Epithelial cell of proximal tubule (primary cell): Measurements from ENCODE around the gene ATRN. TPM values are rescaled to one million over a fixed set of nuclear protein-coding genes. Genes with fewer than 3 reads are reported as not detected.

Source experiments
- DNase-seq: peaks from one replicate; pipeline ENCODE4 v3.0.0-alpha.2; 2011; ENCODE audit warnings: low read depth
- H3K4me3 ChIP-seq: 2 replicates; pipeline ENCODE4 v1.5.1; 2011; ENCODE audit warnings: low read depth, mild to moderate bottlenecking, low read length
- CTCF ChIP-seq: conservative IDR thresholded peaks from 2 replicates; pipeline ENCODE4 v1.5.1; 2012; ENCODE audit warnings: low read depth, mild to moderate bottlenecking, low read length
- total RNA-seq: library from RNA; depleted of rRNA; stranded (reverse); fragments of >200 nt; gene quantifications from 2 replicates; pipeline ENCODE4 v1.2.3, GENCODE V29; 2015

Gene ATRN
- total RNA-seq, 1 donor from 2014 or later = 15.4 TPM

GRCh38 chr20:3553663-3554062 is 82.8 kb downstream of the ATRN start:
- H3K4me3 ChIP-seq = no peak overlapping the region
- no peak for TF ChIP-seq CTCF
- no peak for DNase-seq

- no peak overlapping the region for H3K4me3 ChIP-seq
- no peak for DNase-seq
- TF ChIP-seq CTCF = no peak
These were observed 86.5 kb downstream of the ATRN start for GRCh38 chr20:3557237-3557785.

GRCh38 chr20:3559231-3559630 is 88.4 kb downstream of the ATRN start:
- no peak for TF ChIP-seq CTCF
- no peak overlapping the region for H3K4me3 ChIP-seq
- no peak for DNase-seq

- no peak overlapping the region for H3K4me3 ChIP-seq
- DNase-seq = no peak
- no peak for TF ChIP-seq CTCF
These were observed 88.8 kb downstream of the ATRN start for GRCh38 chr20:3559637-3560036.

- no peak overlapping the region for H3K4me3 ChIP-seq
- TF ChIP-seq CTCF = no peak
- no peak for DNase-seq
These were observed 89.3 kb downstream of the ATRN start for GRCh38 chr20:3560162-3560561.

- TF ChIP-seq CTCF = no peak
- no peak for DNase-seq
- H3K4me3 ChIP-seq = no peak overlapping the region
These were observed 89.8 kb downstream of the ATRN start for GRCh38 chr20:3560578-3560977.

- DNase-seq = no peak
- no peak overlapping the region for H3K4me3 ChIP-seq
- TF ChIP-seq CTCF = no peak
These were observed 92.3 kb downstream of the ATRN start for GRCh38 chr20:3563133-3563532.
